Hepatocyte (in vitro differentiated cells): ENCODE results near the gene KCNAB3.
A peak's percentile ranks its signal among the peaks of the same experiment; 100 is the strongest.

Experiments
- CTCF ChIP-seq: fragments of 200-600 bp; sonication (generic); IDR thresholded peaks from 2 replicates; pipeline ENCODE4 v1.5.1; 2016; ENCODE audit warnings: antibody characterized with exemption, mild to moderate bottlenecking; ENCODE audit not compliant: poor library complexity
- EZH2 ChIP-seq: fragments of 200-600 bp; sonication (generic); IDR thresholded peaks from 2 replicates; pipeline ENCODE4 v1.6.1; 2016; ENCODE audit warnings: antibody characterized with exemption, mild to moderate bottlenecking, borderline replicate concordance
- EZH2phosphoT487 ChIP-seq: fragments of 200-600 bp; sonication (generic); IDR thresholded peaks from one replicate; pipeline ENCODE4 v1.6.1; 2018; ENCODE audit warnings: antibody characterized with exemption, mild to moderate bottlenecking, low read depth, moderate library complexity; ENCODE audit not compliant: unreplicated experiment, severe bottlenecking

- TF ChIP-seq CTCF (peak; percentile 12), EZH2 (no peak), EZH2phosphoT487 (no peak)
Observed at GRCh38 chr17:7922845-7923628, 6.6 kb downstream of the KCNAB3 start.
